Measurements from ENCODE around the gene EHMT1. TPM values are rescaled to one million over a fixed set of nuclear protein-coding genes. Genes with fewer than 3 reads are reported as not detected.
"Not testable (repeated sequence)": the region's sequence is repeated elsewhere in the genome, so short reads cannot be mapped to it uniquely, and the experiment has no call there.

The EHMT1 gene
- total and polyA plus RNA-seq, 2 donors from 2014 or later: 15.8 to 92.9 TPM

- no peak overlapping the region for H3K4me3 ChIP-seq (ENCODE audit: low read length in 3 of 3)
- FAIRE-seq (no peak), DNase-seq (peak in 1 of 5 donors; percentile 11)
- no peak overlapping the region for H3K27ac ChIP-seq (ENCODE audit: low read depth in 2 of 2, low read length in 2 of 2)
- intact Hi-C loops (cut with DNase I): no loop called here
- no peaks in the 10 kb centered on the region for H3K27me3 ChIP-seq (ENCODE audit: control insufficient read depth, insufficient read depth, low read length)
- peaks cover 3 to 10% (median 4%) of the 10 kb centered on the region in 3 donors for H3K36me3 ChIP-seq (ENCODE audit: control insufficient read depth in 2 of 3, insufficient read depth in 3 of 3, low read length in 3 of 3)
- H3K9ac ChIP-seq (ENCODE audit: low read length in 3 of 3): no peak overlapping the region
- no peak for TF ChIP-seq CTCF (IDR thresholded peaks at IDR 0.05; ENCODE audit: borderline replicate concordance, extremely low read depth, insufficient read depth)
- no peaks in the 10 kb centered on the region for H3K9me3 ChIP-seq (ENCODE audit: control insufficient read depth in 2 of 3, insufficient read depth in 1 of 3, low read length in 3 of 3)
- H3K4me1 ChIP-seq (ENCODE audit: control insufficient read depth in 2 of 3, insufficient read depth in 2 of 3, low read depth in 1 of 3, low read length in 3 of 3): no peaks in the 10 kb centered on the region
These were observed 186.3 kb downstream of the EHMT1 start for GRCh38 chr9:137804908-137805630.

- H3K27me3 ChIP-seq (ENCODE audit: control insufficient read depth, insufficient read depth, low read length): no peaks in the 10 kb centered on the region
- peak in 1 of 5 donors; percentile 70 for DNase-seq
- no peak overlapping the region for H3K27ac ChIP-seq (ENCODE audit: low read depth in 2 of 2, low read length in 2 of 2)
- H3K9me3 ChIP-seq (ENCODE audit: control insufficient read depth in 2 of 3, insufficient read depth in 1 of 3, low read length in 3 of 3): no peaks in the 10 kb centered on the region
- no peak overlapping the region for H3K4me3 ChIP-seq (ENCODE audit: low read length in 3 of 3)
- no peak for TF ChIP-seq CTCF (IDR thresholded peaks at IDR 0.05; ENCODE audit: borderline replicate concordance, extremely low read depth, insufficient read depth)
- H3K36me3 ChIP-seq (ENCODE audit: control insufficient read depth in 2 of 3, insufficient read depth in 3 of 3, low read length in 3 of 3): peaks cover 3 to 15% (median 4%) of the 10 kb centered on the region in 3 donors
- H3K4me1 ChIP-seq (ENCODE audit: control insufficient read depth in 2 of 3, insufficient read depth in 2 of 3, low read depth in 1 of 3, low read length in 3 of 3): no peaks in the 10 kb centered on the region
- no peak for FAIRE-seq
- intact Hi-C loops (cut with DNase I): no loop called here
- no peak overlapping the region for H3K9ac ChIP-seq (ENCODE audit: low read length in 3 of 3)
These were observed 189.2 kb downstream of the EHMT1 start for GRCh38 chr9:137807721-137808703.

GRCh38 chr9:137809040-137809576, 190.3 kb downstream of the EHMT1 start:
- peak in 1 of 5 donors; percentile 51 for DNase-seq
- TF ChIP-seq CTCF (IDR thresholded peaks at IDR 0.05; ENCODE audit: borderline replicate concordance, extremely low read depth, insufficient read depth): no peak
- intact Hi-C loops (cut with DNase I): no loop called here
- Histone ChIP-seq H3K36me3 (ENCODE audit: control insufficient read depth in 2 of 3, insufficient read depth in 3 of 3, low read length in 3 of 3) (peaks cover 3 to 19% (median 7%) of the 10 kb centered on the region in 3 donors), H3K27me3 (ENCODE audit: control insufficient read depth, insufficient read depth, low read length) (no peaks in the 10 kb centered on the region), H3K4me3 (ENCODE audit: low read length in 3 of 3) (no peak overlapping the region), H3K9me3 (ENCODE audit: control insufficient read depth in 2 of 3, insufficient read depth in 1 of 3, low read length in 3 of 3) (no peaks in the 10 kb centered on the region), H3K4me1 (ENCODE audit: control insufficient read depth in 2 of 3, insufficient read depth in 2 of 3, low read depth in 1 of 3, low read length in 3 of 3) (no peaks in the 10 kb centered on the region), H3K9ac (ENCODE audit: low read length in 3 of 3) (no peak overlapping the region), H3K27ac (ENCODE audit: low read depth in 2 of 2, low read length in 2 of 2) (no peak overlapping the region)
- no peak for FAIRE-seq

GRCh38 chr9:137809726-137810450, 191.1 kb downstream of the EHMT1 start:
- H3K9me3 ChIP-seq (ENCODE audit: control insufficient read depth in 2 of 3, insufficient read depth in 1 of 3, low read length in 3 of 3); H3K4me3 ChIP-seq (ENCODE audit: low read length in 3 of 3); FAIRE-seq; H3K27me3 ChIP-seq (ENCODE audit: control insufficient read depth, insufficient read depth, low read length); H3K9ac ChIP-seq (ENCODE audit: low read length in 3 of 3); intact Hi-C loops (cut with DNase I); H3K4me1 ChIP-seq (ENCODE audit: control insufficient read depth in 2 of 3, insufficient read depth in 2 of 3, low read depth in 1 of 3, low read length in 3 of 3); H3K27ac ChIP-seq (ENCODE audit: low read depth in 2 of 2, low read length in 2 of 2): not testable (repeated sequence)
- H3K36me3 ChIP-seq (ENCODE audit: control insufficient read depth in 2 of 3, insufficient read depth in 3 of 3, low read length in 3 of 3): peaks cover 2 to 25% (median 9%) of the 10 kb centered on the region in 3 donors
- DNase-seq: peak in 1 of 5 donors; percentile 45

Data from kidney (tissue), 14 donors.